ENCODE results near the gene KIFC3.
"Not testable (repeated sequence)": the region's sequence is repeated elsewhere in the genome, so short reads cannot be mapped to it uniquely, and the experiment has no call there.

The KIFC3 gene

GRCh38 chr16:57739756-57740422 is 62.4 kb downstream of the KIFC3 start:
- no peak for DNase-seq (ENCODE audit: low read depth in 2 of 2)

- DNase-seq (ENCODE audit: low read depth in 2 of 2), result no peak
These were observed 63.4 kb downstream of the KIFC3 start for GRCh38 chr16:57738844-57739243.

DNA sequence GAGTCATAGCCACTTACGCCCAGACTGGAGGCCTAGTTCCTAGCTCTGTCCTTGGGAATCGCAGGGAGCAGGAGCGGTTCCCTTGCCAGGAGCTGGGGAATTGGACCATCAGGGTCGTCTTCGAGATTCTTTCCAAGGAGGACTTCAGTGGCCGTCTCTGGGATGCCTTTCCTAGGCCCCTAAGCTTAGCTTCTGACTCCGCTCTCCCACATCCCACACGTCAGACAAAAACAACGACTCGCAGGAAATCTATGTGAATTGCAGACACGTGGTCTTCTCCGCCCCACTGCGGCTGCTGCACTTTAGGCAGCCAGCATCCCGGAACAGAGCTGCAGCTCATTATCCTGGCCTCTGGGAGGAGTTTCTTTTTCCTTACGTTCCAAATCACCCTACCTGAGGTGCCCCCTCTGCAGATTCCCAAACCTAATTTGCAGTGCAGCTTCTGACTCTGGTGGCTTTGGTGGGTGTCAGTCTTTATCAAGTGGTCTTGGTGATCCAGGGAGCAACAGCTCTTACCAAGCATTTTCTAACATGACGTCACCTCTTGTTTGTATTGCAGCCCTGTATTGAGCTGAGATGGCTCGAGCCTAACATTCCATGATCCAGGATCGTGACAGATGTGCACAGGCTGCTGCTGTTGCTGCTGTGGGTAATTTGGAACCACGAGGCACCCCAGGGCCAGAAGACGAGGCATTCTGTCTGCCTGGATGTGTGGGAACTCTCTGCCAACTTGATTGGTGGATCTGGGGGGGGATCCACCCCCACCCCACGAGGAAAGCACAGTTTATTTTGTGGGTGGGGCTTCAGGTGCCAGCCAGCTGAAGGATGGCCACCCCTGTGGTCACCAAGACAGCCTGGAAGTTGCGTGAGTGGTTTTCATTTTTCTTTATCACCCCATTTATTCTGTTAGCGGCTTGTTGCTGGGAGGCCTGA is 65.6 kb downstream of the KIFC3 start:
- DNase-seq (ENCODE audit: low read depth in 2 of 2), result peak in 1 of 2 donors; percentile 25

DNA sequence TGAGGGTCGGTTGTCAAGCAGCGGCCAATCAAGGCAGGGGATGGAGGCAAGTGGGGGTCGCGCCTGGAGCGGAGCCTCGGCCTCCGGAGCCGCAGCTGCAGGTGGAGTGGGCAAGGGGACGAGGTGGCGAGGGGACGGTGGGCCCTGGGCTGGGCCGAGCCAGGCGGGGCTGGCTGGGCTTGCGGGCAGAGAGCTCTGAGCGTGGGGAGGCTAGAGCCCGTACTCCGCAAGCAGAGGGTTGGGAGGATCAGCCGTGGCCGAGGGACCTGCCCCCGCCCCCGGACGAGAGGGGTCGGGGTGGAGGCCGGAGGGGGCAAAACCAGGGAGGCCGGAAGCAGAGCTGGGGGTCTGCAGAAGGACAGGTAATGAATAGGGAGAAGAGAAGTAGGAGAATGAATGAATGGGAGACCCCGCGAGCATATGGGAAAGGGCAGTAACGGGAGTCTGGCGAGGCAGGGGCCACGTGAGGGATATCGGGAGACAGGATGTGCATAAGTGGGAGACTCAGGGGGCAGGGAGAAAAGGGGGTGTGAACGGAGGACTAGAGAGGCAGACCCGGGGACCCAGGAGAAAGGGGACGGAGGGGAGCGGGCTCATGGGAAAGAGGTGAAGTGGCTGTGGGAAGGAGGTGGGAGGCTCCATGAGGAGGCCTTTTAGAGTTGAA is 66.4 kb downstream of the KIFC3 start, which contains the start of gene KATNB1:
TSS of gene KATNB1 (plus strand) at position 16 of the 664 bp plus-strand sequence. CDS start 1,474 bp downstream, outside the sequence.
- no peak for DNase-seq (ENCODE audit: low read depth in 2 of 2)

GRCh38 chr16:57734925-57735754 is 67.2 kb downstream of the KIFC3 start:
- peak; percentile 98 for DNase-seq (ENCODE audit: low read depth in 2 of 2)

DNA sequence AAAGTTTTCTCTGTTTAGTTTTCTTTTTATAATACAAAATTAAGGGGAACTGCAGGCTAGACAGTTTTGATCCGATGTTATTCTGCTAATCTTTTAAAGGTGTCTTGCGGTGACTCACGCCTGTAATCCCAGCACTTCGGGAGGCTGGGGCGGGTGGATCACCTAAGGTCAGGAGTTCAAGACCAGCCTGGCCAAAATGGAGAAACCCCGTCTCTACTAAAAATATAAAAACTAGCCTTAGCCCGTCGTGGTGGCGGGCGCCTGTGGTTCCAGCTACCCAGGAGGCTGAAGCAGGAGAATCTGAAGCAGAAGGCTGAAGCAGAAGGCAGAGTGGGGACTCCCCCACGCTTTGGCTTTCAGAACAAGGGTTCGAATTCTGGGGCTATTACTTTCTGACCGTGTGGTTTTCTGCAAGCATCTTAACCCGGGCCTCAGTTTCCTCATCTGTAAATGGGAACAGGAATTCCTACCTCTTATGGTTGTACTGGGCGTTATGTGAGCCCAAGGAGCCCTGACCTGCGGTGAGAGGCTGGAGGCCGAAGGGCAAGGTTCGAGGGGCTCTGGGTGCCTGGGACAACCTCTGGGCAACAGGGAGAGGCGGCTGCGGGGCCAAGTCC is 67.9 kb downstream of the KIFC3 start:
- DNase-seq (ENCODE audit: low read depth in 2 of 2), result no peak

GRCh38 chr16:57732714-57733113 is 69.6 kb downstream of the KIFC3 start:
- no peak for DNase-seq (ENCODE audit: low read depth in 2 of 2)

- no peak for DNase-seq (ENCODE audit: low read depth in 2 of 2)
These were observed 70.3 kb downstream of the KIFC3 start for GRCh38 chr16:57732037-57732436.

- DNase-seq (ENCODE audit: low read depth in 2 of 2), result no peak
These were observed 71.2 kb downstream of the KIFC3 start for GRCh38 chr16:57730771-57731730.

DNA sequence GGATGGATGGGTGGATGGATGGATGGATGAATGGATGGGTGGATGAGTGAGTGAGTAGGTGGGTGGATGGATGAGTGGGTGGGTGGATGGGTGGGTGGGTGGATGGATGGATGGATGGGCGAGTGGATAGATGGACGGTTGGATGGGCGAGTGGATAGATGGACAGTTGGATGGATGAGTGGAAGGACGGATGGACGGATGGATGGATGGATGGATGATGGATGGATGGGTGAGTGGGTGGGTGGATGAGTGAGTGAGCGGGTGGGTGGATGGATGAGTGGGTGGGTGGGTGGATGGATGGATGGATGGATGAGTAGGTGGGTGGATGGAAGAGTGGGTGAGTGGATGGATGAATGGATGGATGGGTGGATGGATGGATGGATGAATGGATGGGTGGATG is 72.4 kb downstream of the KIFC3 start:
- not testable (repeated sequence) for DNase-seq (ENCODE audit: low read depth in 2 of 2)

- no peak for DNase-seq (ENCODE audit: low read depth in 2 of 2)
These were observed 73.2 kb downstream of the KIFC3 start for GRCh38 chr16:57729182-57729484.

- no peak for DNase-seq (ENCODE audit: low read depth in 2 of 2)
These were observed 73.7 kb downstream of the KIFC3 start for GRCh38 chr16:57728336-57729181.

- DNase-seq (ENCODE audit: low read depth in 2 of 2), result no peak
These were observed 74.7 kb downstream of the KIFC3 start for GRCh38 chr16:57727610-57728009.

DNA sequence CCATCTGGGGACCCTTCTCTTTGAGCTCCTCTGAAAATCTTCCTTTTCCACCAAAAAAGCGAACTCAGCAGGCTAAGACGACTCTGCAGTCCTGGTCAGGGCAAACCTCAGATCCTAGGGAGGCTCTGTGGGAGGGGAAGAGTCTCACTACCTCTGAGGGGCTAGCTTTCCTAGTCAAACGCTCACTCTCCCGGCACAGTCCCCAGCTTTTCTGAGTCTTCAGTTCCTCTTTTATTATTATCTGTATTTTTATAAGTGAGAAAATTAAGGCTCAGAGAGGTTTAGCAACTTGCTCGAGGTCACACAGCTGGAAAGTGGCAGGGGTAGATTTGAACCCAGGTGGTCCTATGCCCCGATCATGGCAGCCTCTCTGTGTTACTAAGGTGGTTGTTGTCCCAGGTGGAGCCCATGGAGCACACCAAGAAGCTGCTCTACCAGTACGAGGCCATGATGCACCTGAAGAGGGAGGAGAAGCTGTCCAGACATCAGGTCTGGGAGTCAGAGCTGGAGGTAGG is 75.8 kb downstream of the KIFC3 start:
- DNase-seq (ENCODE audit: low read depth in 2 of 2), result no peak

GRCh38 chr16:57725976-57726375 is 76.3 kb downstream of the KIFC3 start:
- no peak for DNase-seq (ENCODE audit: low read depth in 2 of 2)

- no peak for DNase-seq (ENCODE audit: low read depth in 2 of 2)
These were observed 76.7 kb downstream of the KIFC3 start for GRCh38 chr16:57725554-57725953.

DNA sequence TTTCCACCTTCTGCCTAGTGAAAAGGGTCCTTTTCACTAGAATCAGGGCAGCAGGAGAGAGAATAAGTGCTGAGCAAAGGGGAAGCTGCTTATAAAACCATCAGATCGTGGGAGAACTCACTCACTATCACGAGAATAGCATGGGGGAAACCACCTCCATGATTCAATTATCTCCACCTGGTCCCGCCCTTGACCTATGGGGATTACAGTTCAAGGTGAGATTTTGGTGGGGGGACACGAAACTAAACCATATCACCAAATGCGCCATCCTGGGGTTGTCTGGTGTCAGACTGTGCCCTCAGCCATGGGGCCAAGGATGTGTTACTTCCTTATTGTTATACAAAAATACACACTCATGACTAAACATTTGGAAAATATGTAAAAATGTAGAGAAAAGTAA is 77.1 kb downstream of the KIFC3 start:
- no peak for DNase-seq (ENCODE audit: low read depth in 2 of 2)

DNA sequence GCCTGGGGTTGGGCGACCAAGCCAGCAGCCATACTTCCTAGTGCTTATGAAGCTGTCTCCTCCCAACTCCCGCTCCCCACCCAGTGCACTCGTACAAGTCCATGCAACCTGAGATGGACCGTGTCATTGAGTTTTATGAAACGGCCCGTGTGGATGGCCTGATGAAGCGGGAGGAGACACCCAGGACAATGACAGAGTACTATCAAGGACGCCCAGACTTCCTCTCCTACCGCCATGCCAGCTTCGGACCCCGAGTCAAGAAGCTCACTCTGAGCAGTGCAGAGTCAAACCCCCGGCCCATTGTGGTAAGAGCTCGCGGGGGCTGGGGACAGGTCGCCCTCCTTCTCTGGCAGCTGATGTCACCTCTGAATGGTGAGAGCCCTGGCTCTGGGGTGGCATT is 77.8 kb downstream of the KIFC3 start:
- no peak for DNase-seq (ENCODE audit: low read depth in 2 of 2)

DNA sequence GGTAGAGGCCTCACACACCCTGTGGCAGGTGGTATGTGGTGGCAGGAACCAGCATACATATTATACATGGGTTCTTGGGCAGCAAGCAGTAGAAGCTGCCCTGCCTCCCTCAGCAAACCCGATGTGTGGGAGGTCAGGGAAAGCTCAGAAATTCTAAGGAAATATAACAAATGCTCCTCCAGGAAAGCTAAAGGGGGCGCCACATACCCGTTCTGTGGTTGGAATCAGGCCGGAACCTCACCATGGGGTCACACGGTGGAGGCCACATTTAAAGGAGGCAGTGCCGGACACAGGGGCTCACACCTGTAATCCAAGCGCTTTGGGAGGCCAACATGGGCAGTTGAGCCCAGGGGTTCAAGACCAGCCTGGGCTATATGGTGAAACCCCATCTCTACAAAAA is 79.1 kb downstream of the KIFC3 start:
- no peak for DNase-seq (ENCODE audit: low read depth in 2 of 2)

All from stimulated activated CD8-positive, alpha-beta memory T cell treated with anti-CD3 and anti-CD28 coated beads, Interleukin-15, amount 100 ng/mL, for 48 hours (primary cell).